ENCODE data around the gene SSH2. TPM values are rescaled to one million over a fixed set of nuclear protein-coding genes. Genes with fewer than 3 reads are reported as not detected.

SSH2 gene
- total and polyA plus RNA-seq, 2 of the 13 experiments (the other 11 are each of a cell fraction or from before 2014, with no cell fraction given), result 6.0 to 6.4 TPM

DNA sequence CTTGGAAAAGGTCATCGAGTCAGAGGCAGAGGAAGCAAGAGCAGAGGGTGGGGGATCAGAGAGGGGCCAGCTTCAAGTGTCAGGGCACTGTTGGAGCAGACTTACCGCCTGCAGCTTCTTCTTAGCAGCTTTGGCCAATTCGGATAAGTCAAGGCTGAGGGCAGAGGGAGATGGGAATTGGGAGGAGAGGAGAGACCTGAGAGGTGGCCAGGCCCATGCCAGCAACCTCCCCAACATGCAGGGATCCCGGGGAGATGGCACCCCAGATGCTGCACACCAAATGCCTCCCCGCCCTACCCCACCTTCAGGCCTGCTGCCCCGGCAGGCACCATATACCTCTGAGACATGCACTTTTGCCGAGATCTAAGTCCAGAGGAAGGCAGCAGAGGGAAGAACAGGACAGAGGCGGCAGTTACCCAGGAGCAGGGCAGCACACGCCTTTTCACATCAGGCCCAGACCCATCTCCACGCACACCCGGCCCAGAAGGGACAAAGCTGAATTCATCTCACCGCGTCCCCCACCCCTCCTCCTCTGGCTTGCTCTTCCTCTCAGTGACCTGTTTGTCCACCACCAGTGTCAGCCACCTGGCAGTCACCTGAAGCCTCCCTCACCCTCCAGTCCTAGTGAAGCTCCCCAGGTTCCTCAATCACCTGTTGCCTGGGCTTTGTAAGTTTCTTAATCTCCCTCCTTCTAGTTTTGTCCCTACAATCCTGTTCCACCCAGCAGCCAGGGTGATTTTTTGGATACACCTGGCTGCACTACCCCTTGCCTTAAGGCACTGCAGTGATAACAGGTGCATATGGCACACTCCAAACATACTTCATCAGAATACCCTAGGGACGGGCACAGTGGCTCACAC, 351.2 kb downstream of the SSH2 start:
- no TSS peak for BruUV-seq (replicated peaks)
- H3K9me3 ChIP-seq (ENCODE audit: low read length), result no peaks in the 10 kb centered on the region
- DNase-seq (ENCODE audit: low spot score), result no peak
- no peak overlapping the region for H3K4me3 ChIP-seq (replicated peaks in 1 of 3; ENCODE audit: insufficient read depth in 1 of 3, low read depth in 2 of 3, low read length in 3 of 3)
- no peak overlapping the region for H3K4me2 ChIP-seq (ENCODE audit: low read depth, low read length)
- peaks cover 6 to 20% of the 10 kb centered on the region in 2 experiments; a peak in 4 of 5 replicates for H3K36me3 ChIP-seq (replicated peaks in 1 of 2; ENCODE audit: control insufficient read depth in 1 of 2, insufficient read depth in 2 of 2, low read length in 2 of 2)
- no peaks in the 10 kb centered on the region; the same call in 1 of the 2 replicates for H4K20me1 ChIP-seq (ENCODE audit: insufficient read depth, low read length)
- FAIRE-seq, result no peak
- no peak overlapping the region for H2AFZ ChIP-seq (ENCODE audit: low read length)
- peaks cover 21% of the 10 kb centered on the region for H3K4me1 ChIP-seq (ENCODE audit: insufficient read depth, low read length)
- WGBS (ENCODE audit: low lambda C conversion rate), result 92% methylated on average over 5 of the region's 14 CpGs
- no peak overlapping the region for H3K27ac ChIP-seq (ENCODE audit: extremely low read length, insufficient read depth, low read length)
- ChIA-PET POLR2A (no interaction called here), CTCF (ENCODE audit: low intra/inter-chr PET ratio, low total read pairs) (interaction anchor here (0.6 to 3.1 kb wide), 3 partner anchors 13 to 35 kb away, joined by 3 to 39 read pairs (median 13); partner anchors contain the start of gene ANKRD13B)
- H3K9ac ChIP-seq (ENCODE audit: insufficient read depth, low read depth, low read length), result no peak overlapping the region
- TF ChIP-seq ZFP1 (CRISPR knock-in tag; IDR thresholded peaks at IDR 0.05), result no peak
- no peak for TF ChIP-seq ATF7 (IDR thresholded peaks at IDR 0.05)
- no peak for TF ChIP-seq ATF7 (CRISPR knock-in tag; IDR thresholded peaks at IDR 0.05)
- TF ChIP-seq PHF8 (CRISPR knock-in tag; IDR thresholded peaks at IDR 0.05), result no peak
- TF ChIP-seq ZNF33A (CRISPR knock-in tag; IDR thresholded peaks at IDR 0.05; ENCODE audit: borderline replicate concordance), result no peak
- TF ChIP-seq ZNF333 (CRISPR knock-in tag; IDR thresholded peaks at IDR 0.05; ENCODE audit: borderline replicate concordance), result no peak
- TF ChIP-seq HNRNPK (IDR thresholded peaks at IDR 0.05; ENCODE audit: low read depth, low read length, poor library complexity, severe bottlenecking), result no peak
- TF ChIP-seq CAMTA2 (CRISPR knock-in tag; IDR thresholded peaks at IDR 0.05; ENCODE audit: borderline replicate concordance), result no peak
- TF ChIP-seq SMARCC2 (IDR thresholded peaks at IDR 0.05), result no peak
- TF ChIP-seq DMAP1 (CRISPR knock-in tag; IDR thresholded peaks at IDR 0.05), result no peak
- TF ChIP-seq, protein P1, sequence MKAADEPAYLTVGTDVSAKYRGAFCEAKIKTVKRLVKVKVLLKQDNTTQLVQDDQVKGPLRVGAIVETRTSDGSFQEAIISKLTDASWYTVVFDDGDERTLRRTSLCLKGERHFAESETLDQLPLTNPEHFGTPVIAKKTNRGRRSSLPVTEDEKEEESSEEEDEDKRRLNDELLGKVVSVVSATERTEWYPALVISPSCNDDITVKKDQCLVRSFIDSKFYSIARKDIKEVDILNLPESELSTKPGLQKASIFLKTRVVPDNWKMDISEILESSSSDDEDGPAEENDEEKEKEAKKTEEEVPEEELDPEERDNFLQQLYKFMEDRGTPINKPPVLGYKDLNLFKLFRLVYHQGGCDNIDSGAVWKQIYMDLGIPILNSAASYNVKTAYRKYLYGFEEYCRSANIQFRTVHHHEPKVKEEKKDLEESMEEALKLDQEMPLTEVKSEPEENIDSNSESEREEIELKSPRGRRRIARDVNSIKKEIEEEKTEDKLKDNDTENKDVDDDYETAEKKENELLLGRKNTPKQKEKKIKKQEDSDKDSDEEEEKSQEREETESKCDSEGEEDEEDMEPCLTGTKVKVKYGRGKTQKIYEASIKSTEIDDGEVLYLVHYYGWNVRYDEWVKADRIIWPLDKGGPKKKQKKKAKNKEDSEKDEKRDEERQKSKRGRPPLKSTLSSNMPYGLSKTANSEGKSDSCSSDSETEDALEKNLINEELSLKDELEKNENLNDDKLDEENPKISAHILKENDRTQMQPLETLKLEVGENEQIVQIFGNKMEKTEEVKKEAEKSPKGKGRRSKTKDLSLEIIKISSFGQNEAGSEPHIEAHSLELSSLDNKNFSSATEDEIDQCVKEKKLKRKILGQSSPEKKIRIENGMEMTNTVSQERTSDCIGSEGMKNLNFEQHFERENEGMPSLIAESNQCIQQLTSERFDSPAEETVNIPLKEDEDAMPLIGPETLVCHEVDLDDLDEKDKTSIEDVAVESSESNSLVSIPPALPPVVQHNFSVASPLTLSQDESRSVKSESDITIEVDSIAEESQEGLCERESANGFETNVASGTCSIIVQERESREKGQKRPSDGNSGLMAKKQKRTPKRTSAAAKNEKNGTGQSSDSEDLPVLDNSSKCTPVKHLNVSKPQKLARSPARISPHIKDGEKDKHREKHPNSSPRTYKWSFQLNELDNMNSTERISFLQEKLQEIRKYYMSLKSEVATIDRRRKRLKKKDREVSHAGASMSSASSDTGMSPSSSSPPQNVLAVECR (CRISPR knock-in tag; IDR thresholded peaks at IDR 0.05; ENCODE audit: borderline replicate concordance), result no peak
- TF ChIP-seq, protein P2, sequence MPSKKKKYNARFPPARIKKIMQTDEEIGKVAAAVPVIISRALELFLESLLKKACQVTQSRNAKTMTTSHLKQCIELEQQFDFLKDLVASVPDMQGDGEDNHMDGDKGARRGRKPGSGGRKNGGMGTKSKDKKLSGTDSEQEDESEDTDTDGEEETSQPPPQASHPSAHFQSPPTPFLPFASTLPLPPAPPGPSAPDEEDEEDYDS (CRISPR knock-in tag; IDR thresholded peaks at IDR 0.05), result no peak
- TF ChIP-seq, protein P3, sequence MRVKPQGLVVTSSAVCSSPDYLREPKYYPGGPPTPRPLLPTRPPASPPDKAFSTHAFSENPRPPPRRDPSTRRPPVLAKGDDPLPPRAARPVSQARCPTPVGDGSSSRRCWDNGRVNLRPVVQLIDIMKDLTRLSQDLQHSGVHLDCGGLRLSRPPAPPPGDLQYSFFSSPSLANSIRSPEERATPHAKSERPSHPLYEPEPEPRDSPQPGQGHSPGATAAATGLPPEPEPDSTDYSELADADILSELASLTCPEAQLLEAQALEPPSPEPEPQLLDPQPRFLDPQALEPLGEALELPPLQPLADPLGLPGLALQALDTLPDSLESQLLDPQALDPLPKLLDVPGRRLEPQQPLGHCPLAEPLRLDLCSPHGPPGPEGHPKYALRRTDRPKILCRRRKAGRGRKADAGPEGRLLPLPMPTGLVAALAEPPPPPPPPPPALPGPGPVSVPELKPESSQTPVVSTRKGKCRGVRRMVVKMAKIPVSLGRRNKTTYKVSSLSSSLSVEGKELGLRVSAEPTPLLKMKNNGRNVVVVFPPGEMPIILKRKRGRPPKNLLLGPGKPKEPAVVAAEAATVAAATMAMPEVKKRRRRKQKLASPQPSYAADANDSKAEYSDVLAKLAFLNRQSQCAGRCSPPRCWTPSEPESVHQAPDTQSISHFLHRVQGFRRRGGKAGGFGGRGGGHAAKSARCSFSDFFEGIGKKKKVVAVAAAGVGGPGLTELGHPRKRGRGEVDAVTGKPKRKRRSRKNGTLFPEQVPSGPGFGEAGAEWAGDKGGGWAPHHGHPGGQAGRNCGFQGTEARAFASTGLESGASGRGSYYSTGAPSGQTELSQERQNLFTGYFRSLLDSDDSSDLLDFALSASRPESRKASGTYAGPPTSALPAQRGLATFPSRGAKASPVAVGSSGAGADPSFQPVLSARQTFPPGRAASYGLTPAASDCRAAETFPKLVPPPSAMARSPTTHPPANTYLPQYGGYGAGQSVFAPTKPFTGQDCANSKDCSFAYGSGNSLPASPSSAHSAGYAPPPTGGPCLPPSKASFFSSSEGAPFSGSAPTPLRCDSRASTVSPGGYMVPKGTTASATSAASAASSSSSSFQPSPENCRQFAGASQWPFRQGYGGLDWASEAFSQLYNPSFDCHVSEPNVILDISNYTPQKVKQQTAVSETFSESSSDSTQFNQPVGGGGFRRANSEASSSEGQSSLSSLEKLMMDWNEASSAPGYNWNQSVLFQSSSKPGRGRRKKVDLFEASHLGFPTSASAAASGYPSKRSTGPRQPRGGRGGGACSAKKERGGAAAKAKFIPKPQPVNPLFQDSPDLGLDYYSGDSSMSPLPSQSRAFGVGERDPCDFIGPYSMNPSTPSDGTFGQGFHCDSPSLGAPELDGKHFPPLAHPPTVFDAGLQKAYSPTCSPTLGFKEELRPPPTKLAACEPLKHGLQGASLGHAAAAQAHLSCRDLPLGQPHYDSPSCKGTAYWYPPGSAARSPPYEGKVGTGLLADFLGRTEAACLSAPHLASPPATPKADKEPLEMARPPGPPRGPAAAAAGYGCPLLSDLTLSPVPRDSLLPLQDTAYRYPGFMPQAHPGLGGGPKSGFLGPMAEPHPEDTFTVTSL (CRISPR knock-in tag; IDR thresholded peaks at IDR 0.05; ENCODE audit: borderline replicate concordance), result no peak
- TF ChIP-seq ZNF136 (CRISPR knock-in tag; IDR thresholded peaks at IDR 0.05; ENCODE audit: low read depth), result no peak
- in situ Hi-C loops (cut with HindIII; ENCODE audit: extremely low pct_ligation_motif_present, low pct_unique_long_range_greater_than_20kb) (no loop called here), intact Hi-C loops (cut with micrococcal nuclease; ENCODE audit: unreplicated experiment) (no loop called here)
- H3K27me3 ChIP-seq (ENCODE audit: control insufficient read depth in 1 of 2, insufficient read depth in 2 of 2, low read length in 2 of 2), result no peaks in the 10 kb centered on the region
- ATAC-seq, result no peak
- H3K79me2 ChIP-seq (ENCODE audit: insufficient read depth, low read length), result no peaks in the 10 kb centered on the region

All from HepG2 (cell line).